B cell (primary cell): ENCODE data around the gene DENND1A. TPM values are rescaled to one million over a fixed set of nuclear protein-coding genes. Genes with fewer than 3 reads are reported as not detected.

ENCODE experiments used
- ATAC-seq: fragments of 200-7000 bp; cut with Tn5 transposase; one replicate; pipeline ENCODE4 v1.10.0; 2021; ENCODE audit warnings: low read depth, mild to moderate bottlenecking, moderate number of reproducible peaks, moderate library complexity
- CTCF ChIA-PET: fragments of 350-600 bp; sonication (Branson Sonifier 250); formaldehyde crosslinking; loops from one replicate; lab custom pipeline; 2021; ENCODE audit warnings: antibody characterized with exemption, inconsistent platforms; lab: Charles Lee
- POLR2A ChIA-PET: fragments of 350-600 bp; sonication (Branson Sonifier 250); formaldehyde crosslinking; loops from one replicate; lab custom pipeline; 2021; ENCODE audit warnings: antibody characterized with exemption; lab: Charles Lee
- DNase-seq: peaks from one replicate; pipeline ENCODE4 v3.0.0; 2013
- H2AFZ ChIP-seq: 2 replicates; pipeline ENCODE4 v1.6.1; 2012; ENCODE audit warnings: mild to moderate bottlenecking, low read depth, low read length; ENCODE audit not compliant: insufficient read depth, poor library complexity, severe bottlenecking
- H3K27ac ChIP-seq, 2 donors: 1 replicate in 1 of 2; 2 replicates in 1 of 2; pipeline ENCODE4 v1.5.1; 2012 to 2013; ENCODE audit warnings: low read length in 2 of 2, mild to moderate bottlenecking in 2 of 2, moderate library complexity in 1 of 2
- H3K27me3 ChIP-seq, 4 experiments: fragments of 200-600 bp in 1 of 4; sonication (generic) in 1 of 4; replicated peaks in 1 of 4; 1 replicate in 2 of 4; 2 replicates in 2 of 4; pipeline versions ENCODE4 v1.6.1 to v1.7.0; 2013 to 2016; ENCODE audit warnings: low read length in 3 of 4, mild to moderate bottlenecking in 2 of 4, mixed read lengths in 1 of 4, moderate library complexity in 1 of 4; ENCODE audit not compliant: insufficient read depth in 4 of 4, control insufficient read depth in 3 of 4; ENCODE audit errors: control extremely low read depth in 1 of 4
- H3K36me3 ChIP-seq, 2 experiments: replicated peaks in 1 of 2; 1 replicate in 1 of 2; 2 replicates in 1 of 2; pipeline versions ENCODE4 v1.6.1 to v1.7.1; 2013; ENCODE audit warnings: low read length in 1 of 2; ENCODE audit not compliant: insufficient read depth in 2 of 2, control insufficient read depth in 1 of 2; ENCODE audit errors: control extremely low read depth in 1 of 2, extremely low read depth in 1 of 2
- H3K4me1 ChIP-seq, 2 donors: fragments of 200-600 bp in 1 of 2; sonication (generic) in 1 of 2; 1 replicate in 1 of 2; 2 replicates in 1 of 2; pipeline versions ENCODE4 v1.5.1 to v1.6.1; 2013 to 2017; ENCODE audit warnings: low read length in 2 of 2; ENCODE audit not compliant: control insufficient read depth in 2 of 2, insufficient read depth in 2 of 2
- H3K4me2 ChIP-seq: replicated peaks from 2 replicates; pipeline ENCODE3; 2012; ENCODE audit warnings: mild to moderate bottlenecking, low read depth, low read length; ENCODE audit not compliant: poor library complexity, severe bottlenecking
- H3K4me3 ChIP-seq, 5 experiments: fragments of 200-600 bp in 1 of 5; sonication (generic) in 1 of 5; 1 replicate in 3 of 5; 2 replicates in 2 of 5; pipeline versions ENCODE4 v1.5.1 to v1.7.0; 2011 to 2016; ENCODE audit warnings: low read length in 4 of 5, mild to moderate bottlenecking in 4 of 5, low read depth in 2 of 5, control low read depth in 1 of 5, moderate library complexity in 1 of 5; ENCODE audit not compliant: insufficient read depth in 1 of 5; ENCODE audit errors: control extremely low read depth in 1 of 5, extremely low read depth in 1 of 5
- H3K79me2 ChIP-seq: fragments of 200-600 bp; sonication (generic); one replicate; pipeline ENCODE4 v1.6.0; 2016; ENCODE audit warnings: low read length; ENCODE audit not compliant: control insufficient read depth, insufficient read depth
- H3K9ac ChIP-seq: fragments of 200-600 bp; sonication (generic); 2 replicates; pipeline ENCODE4 v1.6.1; 2017; ENCODE audit warnings: mild to moderate bottlenecking, low read length, moderate library complexity
- H3K9me3 ChIP-seq, 3 donors: one replicate each; pipeline versions ENCODE4 v1.6.1 to v1.7.1; 2013; ENCODE audit warnings: low read length in 2 of 3; ENCODE audit not compliant: control insufficient read depth in 2 of 3, insufficient read depth in 1 of 3; ENCODE audit errors: control extremely low read depth in 1 of 3
- H4K20me1 ChIP-seq: 2 replicates; pipeline ENCODE4 v1.6.0; 2012; ENCODE audit warnings: mild to moderate bottlenecking, low read length; ENCODE audit not compliant: insufficient read depth, control insufficient read depth, poor library complexity, severe bottlenecking
- H3K27ac Mint-ChIP-seq: one replicate; pipeline ENCODE4 v1.8.0; 2021; ENCODE audit warnings: mixed read lengths
- H3K27me3 Mint-ChIP-seq: one replicate; pipeline ENCODE4 v1.8.0; 2021; ENCODE audit warnings: mixed read lengths
- H3K4me1 Mint-ChIP-seq: one replicate; pipeline ENCODE4 v1.8.0; 2021; ENCODE audit warnings: mixed read lengths
- H3K4me3 Mint-ChIP-seq: one replicate; pipeline ENCODE4 v1.8.0; 2021; ENCODE audit warnings: mixed read lengths
- H3K9me3 Mint-ChIP-seq: one replicate; pipeline ENCODE4 v1.8.0; 2022; ENCODE audit warnings: mixed read lengths; ENCODE audit not compliant: insufficient read depth
- CTCF ChIP-seq: fragments of 200-600 bp; IDR thresholded peaks from one replicate; pipeline ENCODE4 v1.8.0; 2022; ENCODE audit warnings: antibody characterized with exemption, mild to moderate bottlenecking
- EZH2 ChIP-seq: IDR thresholded peaks from 2 replicates; pipeline ENCODE4 v1.6.1; 2012; ENCODE audit warnings: borderline replicate concordance, low read depth, mild to moderate bottlenecking, moderate library complexity, low read length; ENCODE audit not compliant: insufficient read depth, poor library complexity, severe bottlenecking
- WGBS: methylation state at CpG from one replicate; pipeline ENCODE4 v1.1.5; 2013; ENCODE audit warnings: missing lambda C conversion rate; ENCODE audit not compliant: insufficient coverage; 5-methylcytosine and 5-hydroxymethylcytosine counted together
- intact Hi-C: fragments of 100-400 bp; cut with micrococcal nuclease; formaldehyde crosslinking; loops from one replicate; pipeline ENCODE4 v1.10.0; 2022
- polyA plus RNA-seq: library from polyadenylated mRNA; depleted of rRNA; stranded (reverse); fragments of >200 nt; gene quantifications from 2 replicates; pipeline ENCODE4 v1.2.3, GENCODE V29; 2012
- total RNA-seq, 2 donors: library from RNA; stranded (reverse); fragments of 120-200 nt in 1 of 2; gene quantifications; 1 replicate in 1 of 2; 2 replicates in 1 of 2; pipeline versions ENCODE4 v1.2.3 to v1.2.4, GENCODE V29; 2013 to 2022

Gene DENND1A
- total and polyA plus RNA-seq, 2 donors (not counting 1 experiment from before 2014, with no cell fraction given): 10.8 to 26.0 TPM

DNA sequence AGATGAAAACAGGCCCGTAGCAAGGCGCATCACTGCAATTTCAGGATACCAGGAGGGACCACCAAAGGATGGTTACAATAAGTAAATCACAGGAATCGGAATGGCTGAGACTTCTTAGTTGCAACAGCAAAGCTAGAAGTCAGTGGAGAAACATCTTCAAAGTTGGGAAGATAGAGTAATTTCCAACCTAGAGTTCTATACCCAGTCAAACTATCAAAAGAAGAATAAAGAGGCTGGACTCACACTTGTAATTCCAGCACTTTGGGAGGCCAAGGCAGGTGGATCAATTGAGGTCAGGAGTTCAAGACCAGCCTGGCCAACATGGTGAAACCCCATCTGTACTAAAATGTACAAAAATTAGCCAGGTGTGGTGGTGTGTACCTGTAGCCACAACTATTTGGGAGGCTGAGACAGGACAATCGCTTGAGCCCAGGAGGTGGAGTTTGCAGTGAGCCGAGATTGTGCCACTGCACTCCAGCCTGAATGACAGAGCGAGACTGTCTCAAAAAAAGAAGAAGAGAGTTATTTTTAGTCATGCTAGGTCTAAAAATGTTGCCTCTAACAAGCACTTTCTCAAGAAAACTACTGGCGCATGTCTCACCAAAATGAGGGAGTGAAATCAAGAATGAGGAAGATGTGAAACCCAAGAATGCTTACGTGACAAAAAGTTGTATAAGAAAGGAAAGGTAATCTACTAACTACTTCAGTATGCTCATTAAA is 267.7 kb downstream of the DENND1A start:
- Histone ChIP-seq H3K4me2 (peak overlapping the region; percentile 41), H3K4me1 (peaks cover 40 to 46% of the 10 kb centered on the region in 2 donors), H2AFZ (no peak overlapping the region), H3K9ac (no peak overlapping the region), H3K36me3 (no peaks in the 10 kb centered on the region), H3K27me3 (no peaks in the 10 kb centered on the region), H3K27ac (peak overlapping the region in 1 of 2 donors; percentile 67), H3K4me3 (no peak overlapping the region), H4K20me1 (no peaks in the 10 kb centered on the region), H3K79me2 (peaks cover 3% of the 10 kb centered on the region), H3K9me3 (peaks cover 0 to 9% (median 7%) of the 10 kb centered on the region in 3 donors)
- ATAC-seq: peak; percentile 40
- H3K27me3 Mint-ChIP-seq: no peaks in the 10 kb centered on the region
- peak overlapping the region; percentile 49 for H3K4me3 Mint-ChIP-seq
- WGBS: 49% methylated on average over 5 of the region's 8 CpGs
- DNase-seq: peak; percentile 73
- peaks cover 46% of the 10 kb centered on the region for H3K4me1 Mint-ChIP-seq
- H3K9me3 Mint-ChIP-seq: peaks cover 7% of the 10 kb centered on the region
- TF ChIP-seq EZH2 (no peak), CTCF (no peak)
- H3K27ac Mint-ChIP-seq: peak overlapping the region; percentile 75
- ChIA-PET POLR2A (no interaction called here), CTCF (no interaction called here)
- intact Hi-C loops: loop anchor here (5.0 kb wide), 1 partner anchor 35 kb away; no protein-coding TSS in a partner anchor
